ENCODE measurements around the gene AGBL4. TPM values are rescaled to one million over a fixed set of nuclear protein-coding genes. Genes with fewer than 3 reads are reported as not detected.

AGBL4 gene
- polyA plus RNA-seq, 3 donors: 0.05 TPM; not detected in 2

DNA sequence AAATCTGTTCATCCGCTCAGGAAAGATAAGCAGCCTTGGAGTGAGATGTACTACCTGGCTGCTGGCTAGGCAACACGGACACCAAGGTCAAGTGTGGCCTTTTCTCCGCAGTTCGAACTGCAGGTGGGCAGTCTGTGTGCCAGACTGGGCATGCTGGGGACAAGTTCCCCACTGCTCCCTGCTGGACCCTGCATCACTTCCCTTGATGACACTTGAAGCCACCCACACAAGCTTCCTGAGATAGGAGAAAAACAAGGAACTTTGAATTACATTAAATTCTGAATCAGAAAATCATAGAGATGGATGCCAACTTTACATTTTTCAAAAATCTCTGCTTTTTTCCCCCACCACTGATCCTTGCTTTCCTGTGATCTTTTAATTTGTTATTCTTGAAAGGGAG, 1285.4 kb downstream of the AGBL4 start:
- no peak for DNase-seq
- H3K9me3 ChIP-seq (replicated peaks in 1 of 2; ENCODE audit: control insufficient read depth in 1 of 2, insufficient read depth in 1 of 2, low read length in 2 of 2): no peaks in the 10 kb centered on the region
- no peaks in the 10 kb centered on the region for H3K79me2 ChIP-seq (ENCODE audit: insufficient read depth, low read length)
- Mint-ChIP-seq H3K4me3 (peak overlapping the region in 1 of 2 donors; percentile 16), H3K36me3 (peaks cover 11 to 18% of the 10 kb centered on the region in 2 donors), H3K27me3 (ENCODE audit: low read depth in 3 of 3) (no peaks in the 10 kb centered on the region), H3K27ac (no peak overlapping the region), H3K9me3 (no peaks in the 10 kb centered on the region), H3K4me1 (peaks cover 2% of the 10 kb centered on the region)
- H4K20me1 ChIP-seq (ENCODE audit: insufficient read depth, low read length): no peaks in the 10 kb centered on the region
- intact Hi-C loops (cut with micrococcal nuclease): no loop called here
- no peak overlapping the region for H3K27ac ChIP-seq (ENCODE audit: low read depth in 1 of 2, low read length in 2 of 2)
- H3K4me3 ChIP-seq (replicated peaks in 1 of 3; ENCODE audit: low read depth in 2 of 3, low read length in 3 of 3): no peak overlapping the region
- no peaks in the 10 kb centered on the region for H3K36me3 ChIP-seq (replicated peaks in 1 of 2; ENCODE audit: control insufficient read depth in 1 of 2, insufficient read depth in 2 of 2, low read length in 2 of 2)
- no peak overlapping the region for H3K4me2 ChIP-seq (replicated peaks; ENCODE audit: extremely low read depth, low read length, poor library complexity, severe bottlenecking)
- no peak for TF ChIP-seq CTCF (IDR thresholded peaks at IDR 0.05)
- no peak overlapping the region for H3K9ac ChIP-seq (ENCODE audit: insufficient read depth, low read length, poor library complexity, severe bottlenecking)
- no peaks in the 10 kb centered on the region for H3K4me1 ChIP-seq (ENCODE audit: control insufficient read depth in 1 of 2, insufficient read depth in 2 of 2, low read length in 2 of 2)
- H3K27me3 ChIP-seq (ENCODE audit: control insufficient read depth in 2 of 2, insufficient read depth in 2 of 2, low read length in 2 of 2): no peaks in the 10 kb centered on the region
- 100% methylated on average over 4 of the region's 4 CpGs for WGBS (ENCODE audit: insufficient coverage)
- H2AFZ ChIP-seq (ENCODE audit: insufficient read depth, low read depth, low read length, poor library complexity, severe bottlenecking): no peak overlapping the region

GRCh38 chr1:48735796-48736195, 1288.0 kb downstream of the AGBL4 start:
- Histone ChIP-seq H3K4me1 (ENCODE audit: control insufficient read depth in 1 of 2, insufficient read depth in 2 of 2, low read length in 2 of 2) (no peaks in the 10 kb centered on the region), H3K36me3 (replicated peaks in 1 of 2; ENCODE audit: control insufficient read depth in 1 of 2, insufficient read depth in 2 of 2, low read length in 2 of 2) (no peaks in the 10 kb centered on the region), H3K79me2 (ENCODE audit: insufficient read depth, low read length) (no peaks in the 10 kb centered on the region), H4K20me1 (ENCODE audit: insufficient read depth, low read length) (no peaks in the 10 kb centered on the region), H3K27me3 (ENCODE audit: control insufficient read depth in 2 of 2, insufficient read depth in 2 of 2, low read length in 2 of 2) (no peaks in the 10 kb centered on the region), H2AFZ (ENCODE audit: insufficient read depth, low read depth, low read length, poor library complexity, severe bottlenecking) (no peak overlapping the region), H3K27ac (ENCODE audit: low read depth in 1 of 2, low read length in 2 of 2) (no peak overlapping the region), H3K9ac (ENCODE audit: insufficient read depth, low read length, poor library complexity, severe bottlenecking) (no peak overlapping the region), H3K9me3 (replicated peaks in 1 of 2; ENCODE audit: control insufficient read depth in 1 of 2, insufficient read depth in 1 of 2, low read length in 2 of 2) (no peaks in the 10 kb centered on the region), H3K4me3 (replicated peaks in 1 of 3; ENCODE audit: low read depth in 2 of 3, low read length in 3 of 3) (no peak overlapping the region), H3K4me2 (replicated peaks; ENCODE audit: extremely low read depth, low read length, poor library complexity, severe bottlenecking) (no peak overlapping the region)
- H3K9me3 Mint-ChIP-seq: no peaks in the 10 kb centered on the region
- H3K4me3 Mint-ChIP-seq: no peak overlapping the region
- H3K27ac Mint-ChIP-seq: no peak overlapping the region
- H3K27me3 Mint-ChIP-seq (ENCODE audit: low read depth in 3 of 3): no peaks in the 10 kb centered on the region
- H3K36me3 Mint-ChIP-seq: peaks cover 9 to 18% of the 10 kb centered on the region in 2 donors
- intact Hi-C loops (cut with micrococcal nuclease): no loop called here
- 100% methylated on average over 1 of the region's 6 CpGs for WGBS (ENCODE audit: insufficient coverage)
- no peak for DNase-seq
- H3K4me1 Mint-ChIP-seq: peaks cover 2% of the 10 kb centered on the region
- TF ChIP-seq CTCF (IDR thresholded peaks at IDR 0.05): no peak
